Hepatic stellate cell (primary cell): Measurements from ENCODE around the gene DCLK1.

Source experiments
- DNase-seq: peaks from one replicate; pipeline ENCODE4 v3.0.0; 2011; ENCODE audit warnings: low spot score

Gene DCLK1

DNA sequence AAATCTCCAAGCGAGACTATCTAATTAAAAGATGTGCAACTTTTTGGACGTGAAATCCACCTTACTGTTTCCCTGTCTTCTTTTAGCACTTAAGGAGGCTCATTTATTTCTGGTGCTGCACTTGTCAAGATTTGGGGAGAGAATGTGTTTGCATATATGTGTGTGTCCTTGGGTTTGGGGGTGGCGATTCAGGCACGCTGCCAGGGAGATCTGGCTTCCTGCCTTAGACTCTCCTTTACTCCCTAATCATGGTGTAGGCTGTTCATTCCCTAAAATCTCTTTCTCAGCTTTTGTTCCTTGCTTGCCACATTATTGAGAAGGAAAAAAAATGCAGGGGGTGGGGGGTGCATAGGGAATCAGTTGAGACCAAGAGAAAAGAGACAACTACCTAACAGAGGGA is 271.2 kb downstream of the DCLK1 start:
- DNase-seq = no peak

DNA sequence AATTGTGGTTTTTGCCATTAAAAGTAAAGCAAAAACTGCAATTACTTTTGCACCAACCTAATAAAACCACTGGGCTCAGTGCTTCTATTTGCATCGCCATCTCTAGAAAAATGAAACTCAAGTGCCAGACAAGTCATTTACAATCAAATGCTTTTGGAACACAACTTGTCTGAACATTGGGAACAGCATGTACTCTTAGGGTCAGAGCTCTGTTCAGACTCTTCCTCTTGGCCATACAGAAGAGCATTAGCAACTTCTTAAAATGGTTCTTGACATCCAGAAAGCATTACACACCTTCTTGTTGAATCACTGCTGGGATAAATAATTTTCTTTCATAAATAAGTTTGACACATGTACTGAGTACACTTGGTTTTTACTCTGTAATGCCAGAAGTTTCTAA is 272.5 kb downstream of the DCLK1 start:
- no peak for DNase-seq

GRCh38 chr13:35857769-35858168 is 273.4 kb downstream of the DCLK1 start:
- DNase-seq = no peak

DNA sequence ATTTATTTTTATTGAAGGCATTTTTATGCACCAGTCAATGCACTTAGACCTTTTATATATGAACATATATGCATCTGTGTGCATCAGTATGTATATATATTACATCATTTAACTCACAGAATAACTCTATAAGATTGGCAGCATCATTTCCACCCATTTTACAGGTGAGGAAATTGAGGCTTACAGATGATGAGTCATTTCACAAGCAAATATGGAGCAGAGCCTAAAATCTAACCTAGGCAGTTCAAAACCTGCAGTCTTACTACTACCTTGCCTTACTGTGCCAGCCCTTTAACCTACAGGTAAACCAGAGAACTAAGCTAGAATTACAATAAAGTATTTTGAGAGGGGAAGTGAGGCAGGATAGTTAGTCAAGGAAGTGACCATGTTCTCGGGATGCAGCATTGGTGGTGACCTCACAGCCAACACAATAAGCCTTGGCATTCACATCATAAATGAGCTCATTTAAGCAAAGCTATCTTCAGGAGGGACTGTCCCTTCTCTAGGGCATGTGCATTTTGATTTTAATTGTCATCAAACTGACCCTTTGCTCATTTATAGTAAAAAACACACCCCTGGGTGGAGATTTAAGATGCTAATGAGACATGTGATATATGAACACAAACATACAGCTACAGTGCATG is 274.3 kb downstream of the DCLK1 start:
- DNase-seq = no peak

DNA sequence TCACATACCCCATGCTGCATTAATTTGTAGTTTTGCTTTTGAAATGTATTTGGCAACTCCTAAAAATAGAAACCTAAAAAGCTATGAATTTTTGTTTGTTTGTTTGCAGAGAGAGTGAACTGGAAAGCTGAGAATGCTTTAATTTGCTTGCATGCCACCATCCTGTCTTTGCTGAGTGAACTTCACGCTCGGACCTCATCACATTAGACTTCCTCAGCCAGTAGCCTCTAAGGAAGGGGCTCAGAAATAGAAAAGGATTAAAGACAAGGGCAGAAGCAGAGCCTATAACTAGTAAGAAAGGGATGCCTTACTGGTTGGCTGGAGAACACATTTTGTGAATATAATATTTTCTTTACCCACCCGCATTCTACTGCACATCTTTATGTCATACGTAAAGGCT is 275.1 kb downstream of the DCLK1 start:
- DNase-seq = no peak

DNA sequence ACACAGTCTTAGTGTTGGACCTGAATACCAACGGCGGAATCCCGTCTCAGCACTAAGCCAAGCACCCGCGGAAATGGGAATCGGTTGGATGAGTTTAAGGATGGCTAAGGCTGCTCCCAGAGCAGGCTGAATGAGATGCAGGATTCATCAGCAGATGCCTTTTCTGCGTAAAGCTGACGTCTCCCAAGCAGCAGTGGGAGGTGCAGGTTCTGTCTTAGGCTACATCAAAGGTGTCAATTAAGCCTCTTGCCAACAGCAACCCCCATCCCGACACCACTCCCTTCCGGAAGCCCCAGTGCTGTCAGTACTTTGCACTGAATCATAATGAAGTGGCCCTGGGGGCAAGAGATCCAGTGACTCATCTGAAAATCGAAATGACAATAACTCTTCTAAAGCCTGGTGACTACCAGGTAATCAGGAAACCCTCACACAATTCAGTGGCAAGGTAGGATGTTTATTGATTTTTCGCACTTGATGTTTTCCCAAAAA is 275.6 kb downstream of the DCLK1 start:
- no peak for DNase-seq

GRCh38 chr13:35854286-35854685 is 276.9 kb downstream of the DCLK1 start:
- no peak for DNase-seq

GRCh38 chr13:35851881-35852280 is 279.3 kb downstream of the DCLK1 start:
- DNase-seq = no peak

DNA sequence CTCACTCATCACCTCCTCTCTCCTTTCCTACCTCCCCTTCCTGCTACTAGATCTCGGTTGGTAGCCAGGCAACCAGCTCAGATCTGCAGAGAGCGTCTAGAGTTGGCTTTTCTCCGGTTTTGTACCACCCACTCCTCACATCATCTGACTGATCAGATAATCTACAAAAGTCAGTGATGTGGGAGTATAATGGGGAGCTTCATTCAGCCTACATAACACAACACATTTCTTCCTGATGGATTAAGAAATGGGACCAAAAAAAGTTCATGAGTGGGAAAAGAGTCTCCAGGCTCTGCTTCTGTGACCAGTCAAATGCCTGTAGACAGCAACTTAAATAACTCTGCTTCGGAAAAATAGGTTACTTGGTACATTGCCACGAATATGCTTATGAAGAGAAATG is 279.8 kb downstream of the DCLK1 start:
- DNase-seq = no peak

- no peak for DNase-seq
These were observed 280.6 kb downstream of the DCLK1 start for GRCh38 chr13:35850569-35850968.

- no peak for DNase-seq
These were observed 281.9 kb downstream of the DCLK1 start for GRCh38 chr13:35849256-35849644.

DNA sequence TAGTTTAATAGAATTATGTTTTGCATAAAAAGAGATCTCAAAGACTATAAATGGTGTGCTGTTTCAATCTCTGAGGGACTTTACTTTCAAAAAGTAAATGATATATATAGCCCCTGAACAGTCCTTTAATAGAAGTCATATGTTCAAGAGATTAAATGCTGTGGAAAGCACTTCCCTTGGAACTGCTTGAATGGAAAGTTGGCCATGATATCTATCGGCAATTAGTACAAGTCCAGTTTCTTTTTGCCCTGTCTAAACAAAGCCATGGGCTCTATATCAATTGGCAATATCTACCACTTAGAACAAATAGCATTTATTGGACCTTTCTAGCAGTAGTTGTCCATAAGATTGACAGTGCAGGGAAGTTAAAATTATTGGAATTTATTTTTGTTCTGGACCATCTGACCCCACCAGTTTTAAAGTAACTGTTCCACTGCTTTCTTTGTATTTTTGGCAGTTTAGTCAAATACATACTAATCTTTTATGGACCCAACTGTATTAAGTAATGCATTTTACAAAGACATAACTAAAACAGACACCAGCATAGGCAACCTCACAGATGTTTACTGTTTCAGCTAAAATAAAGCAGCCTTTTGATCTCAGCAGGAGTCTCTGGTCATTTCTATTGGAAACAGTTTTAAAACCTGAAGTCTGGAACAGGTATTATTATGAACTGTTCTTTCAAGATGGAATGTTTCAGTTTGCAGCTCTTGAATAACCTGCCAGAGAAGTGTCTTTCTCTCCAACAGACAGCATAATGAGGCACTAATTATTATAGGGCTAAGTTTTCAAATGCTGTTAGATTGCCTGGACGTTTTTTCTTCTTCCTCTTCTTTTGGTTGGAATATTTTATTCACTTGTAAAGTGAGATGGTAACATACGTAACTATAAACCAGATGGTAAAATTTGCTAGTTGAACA is 282.6 kb downstream of the DCLK1 start:
- DNase-seq = no peak

DNA sequence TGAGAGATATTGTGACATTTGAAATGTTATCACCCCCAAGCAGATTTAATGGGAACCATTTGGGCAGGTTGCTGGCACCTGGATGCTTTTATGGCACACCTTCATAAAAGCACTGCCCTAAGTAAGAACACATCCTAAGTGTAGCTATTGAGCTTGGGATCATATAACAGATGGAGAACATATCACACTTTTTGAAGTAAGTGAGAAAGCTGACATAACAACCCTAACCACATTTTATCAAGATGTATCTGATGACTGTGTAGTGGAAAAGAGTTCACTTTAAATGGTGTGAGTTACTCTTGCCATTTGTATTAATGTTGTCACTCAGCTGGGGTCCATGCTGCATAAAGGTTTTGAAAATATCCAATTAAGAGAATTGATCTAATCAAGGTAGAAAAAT is 287.9 kb downstream of the DCLK1 start:
- DNase-seq = no peak

- DNase-seq = no peak
These were observed 290.1 kb downstream of the DCLK1 start for GRCh38 chr13:35841060-35841521.

DNA sequence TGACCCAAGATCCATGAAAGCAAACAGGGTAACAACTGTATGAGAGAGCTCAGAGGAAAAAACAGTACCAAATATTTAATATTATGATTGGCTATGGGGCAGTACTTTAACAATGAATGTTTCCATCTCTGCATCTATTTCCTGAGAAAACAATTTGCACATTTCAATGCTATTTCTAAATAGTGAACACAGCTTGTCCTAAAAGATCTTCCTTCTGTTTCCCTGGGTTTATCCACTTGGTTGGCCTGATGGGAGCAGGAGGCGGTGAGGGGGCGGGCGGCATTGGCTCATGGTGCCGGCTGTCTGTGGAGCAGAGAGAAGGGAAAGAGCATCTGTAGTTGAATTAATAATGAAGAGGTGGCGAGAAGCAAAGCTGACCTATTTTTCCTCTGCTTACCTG is 291.4 kb downstream of the DCLK1 start:
- DNase-seq = no peak

GRCh38 chr13:35838356-35838755 is 292.8 kb downstream of the DCLK1 start:
- peak; percentile 7 for DNase-seq

GRCh38 chr13:35836446-35836845 is 294.7 kb downstream of the DCLK1 start:
- DNase-seq = no peak

GRCh38 chr13:35835989-35836388 is 295.2 kb downstream of the DCLK1 start:
- no peak for DNase-seq

- DNase-seq = no peak
These were observed 297.4 kb downstream of the DCLK1 start for GRCh38 chr13:35833608-35834275.

GRCh38 chr13:35833031-35833430 is 298.2 kb downstream of the DCLK1 start:
- no peak for DNase-seq

GRCh38 chr13:35832551-35832950 is 298.6 kb downstream of the DCLK1 start:
- DNase-seq = no peak

GRCh38 chr13:35830850-35831450 is 300.2 kb downstream of the DCLK1 start:
- no peak for DNase-seq
